Astrocyte (in vitro differentiated cells and primary cell): ENCODE data around the gene ANKS3. TPM values are rescaled to one million over a fixed set of nuclear protein-coding genes. Genes with fewer than 3 reads are reported as not detected.

Experiments used
- DNase-seq: peaks from one replicate; pipeline ENCODE4 v3.0.0-alpha.2; 2010; ENCODE audit warnings: low read depth
- FAIRE-seq: peaks from 2 replicates; lab custom pipeline; 2011; peaks lifted over from hg19 to GRCh38; lab: Jason Lieb, UNC
- H2AFZ ChIP-seq: 2 replicates; pipeline ENCODE4 v1.6.0; 2012; ENCODE audit warnings: low read depth, low read length, inconsistent platforms
- H3K27ac ChIP-seq: 2 replicates; pipeline ENCODE4 v1.5.1; 2011; ENCODE audit warnings: low read depth, low read length, inconsistent platforms
- H3K27me3 ChIP-seq: 2 replicates; pipeline ENCODE4 v1.6.0; 2011; ENCODE audit warnings: low read length, inconsistent platforms; ENCODE audit not compliant: insufficient read depth
- H3K36me3 ChIP-seq: 2 replicates; pipeline ENCODE4 v1.5.1; 2011; ENCODE audit warnings: low read length, inconsistent platforms; ENCODE audit not compliant: insufficient read depth
- H3K4me1 ChIP-seq: 2 replicates; pipeline ENCODE4 v1.5.1; 2011; ENCODE audit warnings: low read length, inconsistent platforms; ENCODE audit not compliant: insufficient read depth
- H3K4me2 ChIP-seq: 2 replicates; pipeline ENCODE4 v1.6.0; 2012; ENCODE audit warnings: low read length, inconsistent platforms
- H3K4me3 ChIP-seq: 2 replicates; pipeline ENCODE4 v1.5.1; 2011; ENCODE audit warnings: low read depth, mild to moderate bottlenecking, low read length, inconsistent platforms; ENCODE audit not compliant: insufficient read depth
- H3K79me2 ChIP-seq: 2 replicates; pipeline ENCODE4 v1.6.0; 2012; ENCODE audit warnings: mild to moderate bottlenecking, low read length, inconsistent platforms; ENCODE audit not compliant: insufficient read depth
- H3K9ac ChIP-seq: 2 replicates; pipeline ENCODE4 v1.6.0; 2012; ENCODE audit warnings: mild to moderate bottlenecking, low read length, inconsistent platforms
- H3K9me3 ChIP-seq: 2 replicates; pipeline ENCODE4 v1.5.1; 2012; ENCODE audit warnings: low read depth, mild to moderate bottlenecking, low read length, inconsistent platforms; ENCODE audit not compliant: insufficient read depth
- H4K20me1 ChIP-seq: 2 replicates; pipeline ENCODE4 v1.6.0; 2012; ENCODE audit warnings: low read length, inconsistent platforms; ENCODE audit not compliant: insufficient read depth
- H3K27ac Mint-ChIP-seq: one replicate; pipeline ENCODE4 v1.8.0; 2021; ENCODE audit warnings: mild to moderate bottlenecking, mixed read lengths; ENCODE audit not compliant: unreplicated experiment
- H3K27me3 Mint-ChIP-seq: one replicate; pipeline ENCODE4 v1.8.0; 2021; ENCODE audit warnings: low read depth, mixed read lengths; ENCODE audit not compliant: unreplicated experiment
- H3K36me3 Mint-ChIP-seq: one replicate; pipeline ENCODE4 v1.8.0; 2021; ENCODE audit warnings: low read depth, mixed read lengths; ENCODE audit not compliant: unreplicated experiment
- H3K4me1 Mint-ChIP-seq: one replicate; pipeline ENCODE4 v1.8.0; 2021; ENCODE audit warnings: low read depth, mixed read lengths; ENCODE audit not compliant: unreplicated experiment
- H3K4me3 Mint-ChIP-seq: one replicate; pipeline ENCODE4 v1.8.0; 2021; ENCODE audit warnings: mild to moderate bottlenecking, moderate library complexity, mixed read lengths; ENCODE audit not compliant: unreplicated experiment
- H3K9me3 Mint-ChIP-seq: one replicate; pipeline ENCODE4 v1.8.0; 2021; ENCODE audit warnings: mild to moderate bottlenecking, mixed read lengths; ENCODE audit not compliant: unreplicated experiment
- CTCF ChIP-seq: IDR thresholded peaks from 2 replicates; pipeline ENCODE4 v1.5.1; 2011; ENCODE audit warnings: low read depth, mild to moderate bottlenecking, inconsistent platforms, low read length, moderate library complexity; ENCODE audit not compliant: insufficient read depth
- EZH2 ChIP-seq: IDR thresholded peaks from 2 replicates; pipeline ENCODE4 v1.6.1; 2012; ENCODE audit warnings: mild to moderate bottlenecking, low read length, inconsistent platforms; ENCODE audit not compliant: insufficient read depth
- total RNA-seq: library from RNA; stranded (reverse); gene quantifications from 2 replicates; pipeline ENCODE4 v1.2.1, GENCODE V29; 2021

Gene ANKS3
- total RNA-seq, 1 donor from 2014 or later: 27.2 TPM

- Mint-ChIP-seq H3K4me3 (no peak overlapping the region), H3K27me3 (no peaks in the 10 kb centered on the region), H3K4me1 (no peaks in the 10 kb centered on the region), H3K9me3 (no peaks in the 10 kb centered on the region), H3K36me3 (peaks cover 5% of the 10 kb centered on the region), H3K27ac (no peak overlapping the region)
- Histone ChIP-seq H3K4me3 (no peak overlapping the region), H3K36me3 (no peaks in the 10 kb centered on the region), H2AFZ (no peak overlapping the region), H3K27me3 (no peaks in the 10 kb centered on the region), H3K27ac (no peak overlapping the region), H3K4me1 (peaks cover 3% of the 10 kb centered on the region), H3K9ac (no peak overlapping the region), H3K4me2 (no peak overlapping the region), H3K9me3 (no peaks in the 10 kb centered on the region), H3K79me2 (peaks cover 3% of the 10 kb centered on the region), H4K20me1 (peaks cover 43% of the 10 kb centered on the region)
- TF ChIP-seq CTCF (no peak), EZH2 (no peak)
- FAIRE-seq: no peak
- no peak for DNase-seq
Observed at GRCh38 chr16:4682616-4683254, 51.3 kb downstream of the ANKS3 start.

- H3K27ac ChIP-seq: no peak overlapping the region
- DNase-seq: no peak
- peaks cover 5% of the 10 kb centered on the region for H3K36me3 Mint-ChIP-seq
- H3K4me1 ChIP-seq: peaks cover 3% of the 10 kb centered on the region
- H2AFZ ChIP-seq: no peak overlapping the region
- TF ChIP-seq EZH2 (no peak), CTCF (no peak)
- no peak overlapping the region for H3K4me3 ChIP-seq
- peaks cover 45% of the 10 kb centered on the region for H4K20me1 ChIP-seq
- H3K9me3 ChIP-seq: no peaks in the 10 kb centered on the region
- H3K79me2 ChIP-seq: peaks cover 3% of the 10 kb centered on the region
- no peak overlapping the region for H3K4me2 ChIP-seq
- H3K9ac ChIP-seq: no peak overlapping the region
- H3K27me3 Mint-ChIP-seq: no peaks in the 10 kb centered on the region
- FAIRE-seq: no peak
- no peak overlapping the region for H3K4me3 Mint-ChIP-seq
- H3K27ac Mint-ChIP-seq: no peak overlapping the region
- no peaks in the 10 kb centered on the region for H3K36me3 ChIP-seq
- H3K9me3 Mint-ChIP-seq: no peaks in the 10 kb centered on the region
- no peaks in the 10 kb centered on the region for H3K4me1 Mint-ChIP-seq
- no peaks in the 10 kb centered on the region for H3K27me3 ChIP-seq
Observed at GRCh38 chr16:4682084-4682591, 51.9 kb downstream of the ANKS3 start.

- no peak for FAIRE-seq
- Mint-ChIP-seq H3K4me3 (no peak overlapping the region), H3K27ac (no peak overlapping the region)
Observed at GRCh38 chr16:4681471-4682083, 52.5 kb downstream of the ANKS3 start.

More at GRCh38 chr16:4681471-4682083, 52.5 kb downstream of the ANKS3 start:
- H3K4me1 Mint-ChIP-seq: peaks cover 2% of the 10 kb centered on the region
- Histone ChIP-seq H3K4me1 (peaks cover 3% of the 10 kb centered on the region), H3K4me2 (no peak overlapping the region), H3K27ac (no peak overlapping the region), H3K79me2 (peaks cover 3% of the 10 kb centered on the region), H3K27me3 (no peaks in the 10 kb centered on the region), H3K36me3 (no peaks in the 10 kb centered on the region), H3K4me3 (no peak overlapping the region), H2AFZ (no peak overlapping the region), H4K20me1 (peaks cover 50% of the 10 kb centered on the region), H3K9me3 (no peaks in the 10 kb centered on the region), H3K9ac (no peak overlapping the region)
- DNase-seq: no peak
- H3K9me3 Mint-ChIP-seq: no peaks in the 10 kb centered on the region
- H3K27me3 Mint-ChIP-seq: no peaks in the 10 kb centered on the region
- no peak for TF ChIP-seq CTCF
- TF ChIP-seq EZH2: no peak
- peaks cover 5% of the 10 kb centered on the region for H3K36me3 Mint-ChIP-seq
